Measurements from ENCODE around the gene ST8SIA4. TPM values are rescaled to one million over a fixed set of nuclear protein-coding genes. Genes with fewer than 3 reads are reported as not detected.

The ST8SIA4 gene
- polyA plus RNA-seq, 1 experiment, result not detected

DNA sequence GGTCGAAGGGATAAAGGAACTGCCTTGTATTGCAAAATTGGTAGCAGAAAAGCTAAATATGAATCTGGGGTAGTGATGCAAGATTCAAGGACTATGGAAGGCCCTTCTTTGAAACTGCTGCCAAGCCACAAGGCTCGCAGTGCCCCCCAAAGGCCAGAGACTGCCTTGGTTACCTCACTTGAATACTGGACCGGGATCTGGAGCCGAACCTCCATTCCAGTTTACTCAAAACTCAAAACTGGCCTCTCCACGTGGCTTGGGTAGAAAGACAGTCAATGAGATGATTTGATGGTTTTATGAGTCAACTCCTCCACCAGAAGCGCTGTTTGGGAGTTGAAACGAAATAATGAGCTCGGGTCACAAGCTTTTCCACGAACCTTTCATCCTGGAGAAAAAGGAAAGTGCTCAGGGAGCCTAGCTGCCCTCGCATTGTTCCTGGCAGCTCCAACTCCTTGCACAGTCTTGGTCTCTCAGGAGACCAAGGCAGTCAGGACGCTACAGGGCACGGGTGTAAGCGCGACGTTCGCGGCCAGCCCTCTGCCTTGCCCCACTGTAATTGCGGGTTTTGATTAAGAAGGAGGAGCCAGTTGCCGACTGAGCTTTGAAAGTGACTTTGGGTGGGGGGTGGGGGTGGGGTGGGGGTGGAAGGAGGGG is 2.8 kb downstream of the ST8SIA4 start:
- DNase-seq (ENCODE audit: low read depth), result no peak
- Histone ChIP-seq H3K27me3 (ENCODE audit: control insufficient read depth, insufficient read depth, low read length) (peaks cover 3% of the 10 kb centered on the region), H3K36me3 (ENCODE audit: control insufficient read depth, insufficient read depth, low read length) (no peaks in the 10 kb centered on the region), H3K4me3 (ENCODE audit: low read depth, low read length) (no peak overlapping the region)
- TF ChIP-seq CTCF (IDR thresholded peaks at IDR 0.05; ENCODE audit: insufficient read depth, low read depth, low read length), result no peak
- ChIA-PET CTCF (no interaction called here), POLR2A (no interaction called here)

GRCh38 chr5:100899675-100900074 is 3.4 kb downstream of the ST8SIA4 start:
- DNase-seq (ENCODE audit: low read depth), result no peak
- POLR2A ChIA-PET, result no interaction called here
- Histone ChIP-seq H3K36me3 (ENCODE audit: control insufficient read depth, insufficient read depth, low read length) (no peaks in the 10 kb centered on the region), H3K4me3 (ENCODE audit: low read depth, low read length) (no peak overlapping the region), H3K27me3 (ENCODE audit: control insufficient read depth, insufficient read depth, low read length) (peaks cover 3% of the 10 kb centered on the region)
- CTCF ChIA-PET, result no interaction called here
- TF ChIP-seq CTCF (IDR thresholded peaks at IDR 0.05; ENCODE audit: insufficient read depth, low read depth, low read length), result no peak

GRCh38 chr5:100898504-100899346 is 4.4 kb downstream of the ST8SIA4 start:
- H3K27me3 ChIP-seq (ENCODE audit: control insufficient read depth, insufficient read depth, low read length), result peaks cover 1% of the 10 kb centered on the region
- H3K36me3 ChIP-seq (ENCODE audit: control insufficient read depth, insufficient read depth, low read length), result no peaks in the 10 kb centered on the region
- DNase-seq (ENCODE audit: low read depth), result no peak
- POLR2A ChIA-PET, result interaction anchor here (0.7 kb wide), 1 partner anchor 726 kb away, joined by 4 read pairs; no protein-coding TSS in a partner anchor
- CTCF ChIA-PET, result no interaction called here
- H3K4me3 ChIP-seq (ENCODE audit: low read depth, low read length), result no peak overlapping the region
- TF ChIP-seq CTCF (IDR thresholded peaks at IDR 0.05; ENCODE audit: insufficient read depth, low read depth, low read length), result no peak

DNA sequence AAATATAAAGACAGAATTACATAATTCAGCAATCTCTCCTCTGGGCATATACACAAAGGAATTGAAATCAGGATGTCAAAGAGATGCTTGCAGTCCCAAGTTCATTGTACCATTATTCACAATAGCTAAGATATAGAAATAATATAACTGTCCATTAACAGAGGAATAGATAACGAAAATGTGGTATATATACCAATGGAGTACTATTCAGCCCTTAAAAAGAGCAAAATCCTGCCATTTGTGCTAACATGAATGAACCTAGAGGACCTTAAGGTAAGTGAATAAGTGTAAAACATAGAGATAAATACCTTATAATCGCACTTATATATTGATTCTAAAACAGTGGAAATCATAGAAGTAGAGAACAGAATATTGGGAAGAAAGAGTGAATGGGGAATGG is 7.0 kb downstream of the ST8SIA4 start:
- Histone ChIP-seq H3K27me3 (ENCODE audit: control insufficient read depth, insufficient read depth, low read length) (no peaks in the 10 kb centered on the region; the same call in 1 of the 2 replicates), H3K4me3 (ENCODE audit: low read depth, low read length) (no peak overlapping the region), H3K36me3 (ENCODE audit: control insufficient read depth, insufficient read depth, low read length) (no peaks in the 10 kb centered on the region)
- ChIA-PET POLR2A (no interaction called here), CTCF (no interaction called here)
- no peak for DNase-seq (ENCODE audit: low read depth)
- no peak for TF ChIP-seq CTCF (IDR thresholded peaks at IDR 0.05; ENCODE audit: insufficient read depth, low read depth, low read length)

DNA sequence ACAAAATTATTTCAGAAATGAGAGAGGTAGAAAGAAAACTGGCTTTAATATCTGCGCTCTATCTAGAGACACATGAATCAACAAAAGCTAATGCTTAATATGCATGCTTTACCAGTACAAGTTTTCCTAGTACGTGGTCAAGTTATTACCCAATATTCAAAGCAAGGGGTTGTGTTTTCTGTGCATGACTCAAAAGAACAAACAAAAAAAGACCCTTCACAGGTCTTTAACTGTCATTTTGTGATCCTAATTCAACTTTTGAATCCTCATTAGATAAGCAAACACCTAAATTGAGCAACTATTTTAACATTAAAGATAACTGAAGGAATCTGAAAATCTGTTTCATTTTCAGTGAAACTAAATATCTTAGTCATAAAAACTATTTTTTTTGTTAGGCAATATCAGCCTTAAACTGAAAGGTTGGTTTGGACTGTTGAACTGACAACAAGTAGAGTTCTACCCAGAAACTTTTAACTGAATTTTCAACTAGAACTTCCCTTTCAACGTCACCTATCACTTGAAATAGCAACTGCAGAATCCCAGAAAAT is 12.5 kb downstream of the ST8SIA4 start:
- H3K27me3 ChIP-seq (ENCODE audit: control insufficient read depth, insufficient read depth, low read length), result no peaks in the 10 kb centered on the region
- CTCF ChIA-PET, result no interaction called here
- TF ChIP-seq CTCF (IDR thresholded peaks at IDR 0.05; ENCODE audit: insufficient read depth, low read depth, low read length), result no peak
- POLR2A ChIA-PET, result no interaction called here
- no peaks in the 10 kb centered on the region for H3K36me3 ChIP-seq (ENCODE audit: control insufficient read depth, insufficient read depth, low read length)
- DNase-seq (ENCODE audit: low read depth), result no peak
- H3K4me3 ChIP-seq (ENCODE audit: low read depth, low read length), result no peak overlapping the region

Data from BJ (cell line).